Breast epithelium (tissue), 3 donors: ENCODE data around the gene ZNF217.

ENCODE experiments used
- POLR2AphosphoS5 ChIP-seq, 3 donors: sonication (generic); formaldehyde crosslinking; IDR thresholded peaks; one replicate each; pipeline ENCODE4 v1.6.1; 2017; ENCODE audit warnings: antibody characterized with exemption in 3 of 3
- TF ChIP-seq, protein P1 (sequence below), 3 donors: fragments of 450-650 bp; IDR thresholded peaks; one replicate each; pipeline ENCODE4 v1.5.1; 2016 to 2017; ENCODE audit warnings: antibody characterized with exemption in 3 of 3, mild to moderate bottlenecking in 3 of 3, moderate library complexity in 3 of 3

DNA sequence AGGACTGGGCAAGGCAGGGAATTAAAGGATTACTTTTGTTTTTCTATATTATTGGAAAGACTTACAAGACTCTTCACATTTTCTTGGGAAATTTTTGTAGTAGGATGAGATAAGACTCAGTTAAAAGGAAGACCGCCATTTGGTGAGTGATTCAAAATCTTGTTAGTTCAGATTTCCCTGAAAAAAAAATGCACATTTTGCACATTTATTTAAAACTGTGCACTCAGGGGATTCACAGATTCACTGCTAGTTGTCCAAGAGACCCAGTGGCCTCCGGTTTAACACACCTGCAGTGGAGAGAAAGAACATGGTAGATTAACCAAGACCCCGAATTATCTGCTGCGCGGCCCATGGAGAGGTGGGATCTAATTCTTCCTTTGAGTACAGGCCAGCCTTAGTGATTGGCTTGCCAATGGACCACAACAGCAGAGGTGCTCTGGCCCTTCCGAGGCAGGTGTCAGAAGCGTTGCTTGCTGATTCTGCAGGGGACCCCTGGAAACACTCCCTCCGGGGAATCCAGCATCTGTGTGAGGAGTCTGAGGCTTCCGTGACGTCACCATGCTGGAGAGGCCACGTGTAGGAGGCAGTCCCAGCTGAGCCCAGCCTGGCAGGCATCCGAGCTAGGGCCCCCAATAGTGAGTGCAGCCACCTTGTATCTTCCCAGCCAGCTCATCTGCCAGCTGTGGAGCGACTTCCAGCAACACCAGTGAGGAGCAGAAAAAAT, 68.9 kb downstream of the ZNF217 start:
- TF ChIP-seq, protein P1, sequence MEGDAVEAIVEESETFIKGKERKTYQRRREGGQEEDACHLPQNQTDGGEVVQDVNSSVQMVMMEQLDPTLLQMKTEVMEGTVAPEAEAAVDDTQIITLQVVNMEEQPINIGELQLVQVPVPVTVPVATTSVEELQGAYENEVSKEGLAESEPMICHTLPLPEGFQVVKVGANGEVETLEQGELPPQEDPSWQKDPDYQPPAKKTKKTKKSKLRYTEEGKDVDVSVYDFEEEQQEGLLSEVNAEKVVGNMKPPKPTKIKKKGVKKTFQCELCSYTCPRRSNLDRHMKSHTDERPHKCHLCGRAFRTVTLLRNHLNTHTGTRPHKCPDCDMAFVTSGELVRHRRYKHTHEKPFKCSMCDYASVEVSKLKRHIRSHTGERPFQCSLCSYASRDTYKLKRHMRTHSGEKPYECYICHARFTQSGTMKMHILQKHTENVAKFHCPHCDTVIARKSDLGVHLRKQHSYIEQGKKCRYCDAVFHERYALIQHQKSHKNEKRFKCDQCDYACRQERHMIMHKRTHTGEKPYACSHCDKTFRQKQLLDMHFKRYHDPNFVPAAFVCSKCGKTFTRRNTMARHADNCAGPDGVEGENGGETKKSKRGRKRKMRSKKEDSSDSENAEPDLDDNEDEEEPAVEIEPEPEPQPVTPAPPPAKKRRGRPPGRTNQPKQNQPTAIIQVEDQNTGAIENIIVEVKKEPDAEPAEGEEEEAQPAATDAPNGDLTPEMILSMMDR (IDR thresholded peaks at IDR 0.05) = no peak
- no peak for TF ChIP-seq POLR2AphosphoS5 (IDR thresholded peaks at IDR 0.05)
